T-helper 1 cell (primary cell): ENCODE measurements around the gene LAMB1.
"Not testable (repeated sequence)": the region's sequence is repeated elsewhere in the genome, so short reads cannot be mapped to it uniquely, and the experiment has no call there.

Source experiments
- DNase-seq, 5 donors: peaks; one replicate each; pipeline ENCODE4 v3.0.0-alpha.2; 2012 to 2020

LAMB1 gene

DNA sequence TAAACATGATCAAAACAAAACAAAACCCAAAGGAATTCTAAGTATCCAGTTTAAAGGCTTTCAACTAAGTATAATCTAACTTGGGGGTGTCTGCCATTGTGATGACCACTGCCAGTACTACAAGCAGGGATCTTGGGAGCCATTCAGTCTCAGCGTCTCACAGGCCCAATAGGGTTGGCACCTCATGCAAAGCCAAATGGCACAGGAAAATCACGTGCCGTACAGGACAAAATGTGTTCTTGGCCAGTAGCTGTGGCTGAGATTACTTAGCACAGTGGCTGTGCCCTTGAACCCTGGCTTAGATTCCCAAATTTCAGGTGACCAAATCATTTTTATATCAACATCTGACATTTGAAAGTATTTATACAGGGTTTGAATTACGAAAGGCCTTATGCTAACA, 62.0 kb downstream of the LAMB1 start:
- no peak for DNase-seq

DNA sequence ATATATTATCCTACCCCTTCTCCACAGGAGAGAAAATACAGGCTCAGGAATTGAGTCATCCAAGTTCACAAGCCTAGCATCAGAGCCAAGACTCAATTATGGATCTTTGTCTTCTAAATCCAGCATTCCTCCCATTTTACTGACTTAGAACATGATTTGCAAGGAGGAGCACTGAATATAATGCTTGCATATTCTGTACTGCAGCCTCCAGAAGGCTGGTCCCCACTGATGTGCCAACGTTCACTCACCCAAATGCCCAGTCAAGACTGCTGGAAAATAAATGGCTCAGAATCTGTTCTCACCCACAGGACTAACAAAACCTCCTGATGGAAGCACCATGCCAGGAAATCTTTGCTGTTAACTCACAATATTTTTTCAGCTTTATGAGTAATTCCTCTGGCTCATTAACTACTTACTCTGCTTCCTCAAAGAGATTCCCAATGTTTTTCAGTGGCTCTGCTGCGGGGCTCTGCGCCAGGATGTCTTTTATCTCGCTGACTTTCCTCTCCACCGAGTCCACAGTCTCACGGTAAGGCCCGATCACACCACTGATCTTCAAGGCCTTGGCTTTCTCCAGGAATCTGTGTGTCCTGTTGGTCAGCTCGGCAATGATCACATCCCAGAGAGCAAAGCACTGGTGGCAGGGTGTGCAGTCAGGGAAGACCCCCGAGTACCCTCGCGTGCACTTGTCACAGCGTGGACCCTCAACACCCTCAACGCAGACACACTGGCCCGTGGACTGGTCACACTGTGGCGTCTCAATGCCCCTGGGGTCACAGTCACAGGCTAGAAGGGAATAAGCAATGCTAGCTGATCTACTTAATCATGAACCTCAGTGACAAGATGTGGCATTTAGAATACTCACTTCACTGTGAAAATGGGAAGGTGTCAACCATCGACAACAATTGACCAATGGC, 63.1 kb downstream of the LAMB1 start:
- no peak for DNase-seq

DNA sequence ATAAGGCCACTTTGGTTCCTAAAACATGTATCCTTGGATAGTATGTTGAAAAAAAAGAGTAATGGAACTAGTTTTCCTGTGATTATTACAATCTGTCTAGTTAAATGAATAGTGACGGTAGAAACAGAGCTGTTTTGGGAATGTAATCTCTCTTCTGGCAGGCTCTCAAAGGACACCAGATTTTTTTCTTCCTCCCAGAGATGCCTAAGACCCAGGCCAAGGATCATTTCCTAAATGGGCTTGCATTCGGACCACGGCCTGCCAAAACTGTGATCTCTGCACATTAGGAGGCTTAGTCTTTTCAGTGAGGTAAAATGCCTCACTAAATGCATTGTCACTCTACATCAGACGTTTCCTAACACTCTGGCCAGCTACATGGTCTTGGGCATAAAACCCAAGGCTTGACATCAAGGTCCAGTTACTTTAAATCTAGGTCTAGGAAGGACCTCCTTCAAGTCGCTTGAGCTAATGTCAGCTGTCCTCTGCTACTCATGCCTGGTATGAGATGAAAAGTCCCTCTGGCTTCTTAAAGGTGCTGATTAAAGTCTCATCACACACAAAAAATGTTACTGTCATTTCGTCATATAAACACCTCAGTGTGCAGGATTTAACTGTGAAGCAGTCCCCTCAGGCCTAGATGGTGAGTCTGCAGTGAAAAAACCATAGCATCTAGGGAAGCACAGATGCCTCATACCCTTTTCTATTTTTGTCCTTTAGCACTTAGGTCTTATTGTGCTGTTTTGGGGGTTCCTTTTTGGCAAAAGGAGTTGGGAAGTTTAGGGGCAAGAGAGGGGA, 64.3 kb downstream of the LAMB1 start:
- DNase-seq: no peak

DNA sequence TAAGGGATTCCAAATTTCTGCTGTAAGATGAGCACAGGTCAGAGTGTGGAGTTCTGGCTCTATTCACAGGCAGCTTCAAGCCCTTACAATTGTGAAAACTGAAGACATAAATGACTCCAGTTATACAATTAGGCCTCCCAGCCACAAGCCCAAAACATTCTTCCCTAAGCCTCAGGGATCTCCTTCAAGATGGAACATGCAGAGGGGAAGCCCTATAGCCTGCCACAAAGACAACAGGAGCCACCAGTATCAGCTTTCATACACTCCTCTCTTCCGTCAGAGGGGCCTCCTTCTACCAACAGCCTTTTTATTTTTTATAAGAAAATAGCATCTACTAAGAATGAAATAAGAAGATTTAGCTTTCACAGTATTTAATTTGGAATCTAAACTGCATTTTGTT, 65.4 kb downstream of the LAMB1 start:
- DNase-seq: no peak

DNA sequence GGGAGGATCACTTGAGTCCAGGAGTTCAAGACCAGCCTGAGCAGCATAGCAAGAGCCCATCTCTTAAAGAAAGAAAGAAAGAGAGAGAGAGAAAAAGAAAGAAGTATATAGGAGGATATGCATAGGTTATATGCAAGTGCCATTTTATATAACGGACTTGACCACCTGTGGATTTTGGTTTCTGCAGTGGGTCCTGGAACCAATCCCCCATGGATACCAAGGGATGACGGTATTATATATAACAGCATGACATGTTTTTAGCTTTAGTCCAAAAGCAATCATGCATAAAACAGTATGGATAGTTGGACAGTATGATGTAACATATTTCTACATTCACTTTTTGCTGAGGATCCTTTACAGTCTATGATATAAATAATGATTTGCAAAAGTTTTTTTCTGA, 66.6 kb downstream of the LAMB1 start:
- no peak for DNase-seq

DNA sequence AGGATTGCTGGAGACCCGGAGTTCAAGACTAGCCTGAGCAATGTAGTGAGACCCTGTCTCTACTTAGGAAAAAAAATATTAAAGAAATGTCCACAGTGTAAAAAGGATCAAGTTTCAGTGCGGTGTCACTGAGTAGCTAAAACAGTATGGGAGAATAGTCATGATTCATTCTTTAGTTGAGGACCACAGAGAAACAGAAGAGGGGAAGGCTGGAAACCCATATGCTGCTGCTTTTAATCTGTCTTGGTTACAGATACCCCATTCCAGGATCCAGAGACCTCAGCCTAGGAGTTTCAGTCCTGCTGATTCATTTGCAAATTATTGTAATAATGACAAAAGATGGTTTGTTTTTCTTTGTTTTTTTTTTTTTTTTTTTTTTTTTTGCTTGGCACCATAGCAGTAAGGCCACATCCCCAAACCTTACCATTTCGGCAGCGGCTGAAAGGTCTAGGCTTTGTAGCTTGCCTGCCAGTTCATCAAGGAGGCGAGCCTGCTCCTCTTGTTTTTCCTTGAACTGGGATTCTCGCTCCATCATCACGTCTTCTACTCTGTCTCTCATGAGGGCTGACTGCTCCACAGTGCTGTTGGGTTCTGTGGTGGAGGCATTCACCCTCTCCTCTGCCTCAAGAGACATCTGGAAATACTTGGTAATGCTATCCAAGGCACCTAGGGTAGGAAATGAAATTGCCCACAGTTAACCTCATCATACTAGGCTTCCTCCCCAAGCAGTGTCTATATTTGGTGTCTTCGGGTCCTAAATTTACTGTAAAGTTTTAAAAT, 67.8 kb downstream of the LAMB1 start:
- DNase-seq: no peak

DNA sequence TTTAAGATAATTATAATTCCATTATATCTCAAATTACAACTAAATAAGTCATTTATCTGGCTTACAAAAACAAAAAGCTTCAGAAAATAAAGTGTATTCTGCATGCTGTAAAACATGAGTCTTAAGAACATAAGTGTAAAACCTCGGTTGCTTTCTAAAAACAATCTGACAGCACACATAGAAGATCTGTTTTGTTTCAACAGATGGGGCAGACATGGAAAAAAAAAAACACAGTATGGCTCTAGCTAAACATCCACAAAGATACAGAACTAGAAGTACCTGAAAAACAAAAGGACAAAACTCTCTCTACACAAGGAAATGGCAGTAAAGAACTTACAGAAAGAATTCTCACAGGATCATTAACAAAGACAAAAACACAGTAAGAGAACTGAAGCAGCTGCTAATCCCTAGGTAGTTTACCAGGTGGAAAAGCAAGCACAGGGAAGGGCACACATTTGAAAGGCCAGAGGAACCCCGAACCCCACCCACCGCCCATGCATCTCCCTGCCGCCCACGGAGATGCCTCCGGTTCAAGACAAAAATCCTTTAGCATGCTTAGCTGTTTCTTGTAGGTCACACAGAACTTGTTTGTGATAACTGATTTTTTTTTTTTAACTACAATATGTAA, 69.5 kb downstream of the LAMB1 start:
- DNase-seq: no peak

DNA sequence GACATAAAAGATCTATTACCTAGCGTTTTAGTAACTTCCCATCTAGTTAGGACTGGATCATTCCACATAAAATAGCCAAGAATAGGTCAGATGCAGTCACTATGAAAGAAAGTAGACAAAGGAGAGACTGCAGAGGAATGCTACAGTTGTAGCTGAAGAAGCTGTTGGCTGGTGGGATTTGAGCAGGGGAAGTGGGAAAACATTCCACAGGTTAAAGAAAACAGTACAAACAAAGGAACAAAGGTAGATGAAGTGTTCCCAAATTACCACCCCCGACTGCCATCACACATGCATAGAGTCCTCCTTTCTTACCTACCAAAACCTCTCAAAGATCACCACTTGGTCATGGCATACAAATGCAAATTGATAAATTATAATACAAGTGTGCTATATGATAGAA, 70.2 kb downstream of the LAMB1 start:
- no peak for DNase-seq

DNA sequence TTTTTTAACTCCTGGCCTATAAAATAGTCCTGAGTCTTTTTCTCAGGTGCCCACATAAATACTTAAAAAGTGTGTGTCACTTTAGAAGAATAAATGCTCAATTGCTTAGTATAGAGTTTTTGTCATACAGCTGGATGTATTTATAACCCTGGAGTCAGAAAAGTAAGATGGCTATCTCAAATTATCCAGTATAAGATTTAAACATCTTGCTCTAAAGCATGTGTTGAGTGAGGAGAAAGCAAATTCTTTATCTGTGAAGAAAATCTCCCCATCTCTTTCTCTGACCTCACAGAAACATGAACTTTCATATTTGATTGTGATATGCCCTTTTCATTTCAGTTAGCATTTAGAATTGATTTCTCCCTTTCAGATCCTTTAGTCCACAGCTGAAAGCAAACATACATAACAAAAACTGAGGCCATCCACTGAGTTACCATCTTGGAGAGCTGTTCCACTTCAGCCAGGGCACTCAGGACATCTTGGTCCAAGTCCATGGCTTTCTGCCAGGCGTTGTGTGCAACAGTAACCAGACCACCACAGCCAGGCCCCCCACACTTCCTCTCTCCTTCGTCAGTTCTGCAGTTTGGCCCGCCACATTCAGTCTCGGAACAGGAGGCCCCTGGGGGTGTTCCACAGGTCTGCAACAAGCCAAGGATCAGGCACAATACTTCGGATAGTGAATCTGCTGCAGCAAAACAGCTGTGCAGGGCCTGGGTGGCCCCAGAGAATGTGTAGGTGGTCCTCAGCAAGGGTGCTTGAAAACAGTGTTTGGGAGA, 71.0 kb downstream of the LAMB1 start:
- no peak for DNase-seq

DNA sequence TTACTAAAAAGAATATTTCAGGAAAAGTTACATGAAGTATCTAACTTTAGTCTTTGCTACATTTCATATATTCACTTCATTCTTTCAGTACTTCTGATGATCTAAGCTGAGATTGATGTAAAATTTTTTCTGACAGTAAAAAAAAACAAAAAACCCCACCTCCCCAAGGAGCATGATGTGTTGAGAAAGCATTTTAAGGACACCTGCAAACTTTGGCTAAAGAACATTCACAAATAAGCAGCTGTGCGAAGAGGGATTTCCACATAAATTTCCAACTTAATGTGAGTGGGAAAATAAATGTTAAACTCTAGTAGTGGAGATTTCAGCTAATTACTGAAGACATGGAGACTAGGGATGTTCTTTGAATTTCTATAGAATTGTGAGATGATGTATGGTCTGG, 76.5 kb downstream of the LAMB1 start:
- no peak for DNase-seq

DNA sequence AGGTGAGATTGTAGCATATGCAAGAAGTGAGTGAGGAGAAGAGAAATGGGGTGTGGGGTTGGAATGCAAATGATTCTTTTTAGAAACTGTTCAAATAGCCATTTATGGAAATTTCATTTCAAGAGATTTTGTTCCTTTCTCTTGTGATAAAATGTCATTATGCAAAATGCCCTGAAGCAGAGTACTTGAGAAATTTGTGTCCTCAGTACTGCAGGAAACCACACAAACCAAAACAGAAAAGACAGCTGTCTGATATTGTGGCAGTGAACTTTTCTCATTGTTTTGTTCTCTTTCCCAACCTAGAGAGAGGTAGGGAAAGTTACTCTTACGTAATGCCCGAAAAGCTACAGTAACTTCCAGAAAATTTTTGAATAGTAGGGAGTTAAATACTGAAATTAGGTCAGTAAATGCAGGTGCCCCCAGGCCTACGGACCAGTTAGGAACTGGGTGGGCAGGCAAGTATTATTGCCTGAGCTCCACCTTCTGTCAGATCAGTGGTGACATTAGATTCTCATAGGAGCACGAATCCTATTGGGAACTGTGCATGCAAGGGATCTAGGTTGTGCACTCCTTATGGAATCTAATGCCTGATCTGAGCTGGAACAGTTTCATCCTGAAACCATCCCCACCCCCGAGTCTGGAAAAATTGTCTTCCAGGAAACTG, 78.0 kb downstream of the LAMB1 start:
- peak in 1 of 5 donors; percentile 6 for DNase-seq

DNA sequence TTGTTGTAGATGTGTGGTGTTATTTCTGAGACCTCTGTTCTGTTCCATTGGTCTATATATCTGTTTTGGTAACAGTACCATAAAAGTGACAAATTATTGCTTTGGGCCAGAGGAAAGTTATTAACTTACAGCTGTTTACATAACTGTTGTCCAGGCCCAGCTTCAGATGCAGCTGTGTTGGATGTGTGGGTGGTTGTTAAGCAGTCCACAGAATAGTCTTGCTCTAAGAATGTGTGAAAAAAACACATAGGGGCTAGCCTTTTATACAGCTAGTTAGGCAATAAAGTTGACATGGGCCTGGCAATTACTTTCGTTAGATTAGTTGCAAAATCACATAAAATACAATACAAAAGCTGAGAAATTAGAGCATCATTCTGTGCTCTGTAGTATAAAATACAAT, 80.1 kb downstream of the LAMB1 start:
- no peak for DNase-seq

DNA sequence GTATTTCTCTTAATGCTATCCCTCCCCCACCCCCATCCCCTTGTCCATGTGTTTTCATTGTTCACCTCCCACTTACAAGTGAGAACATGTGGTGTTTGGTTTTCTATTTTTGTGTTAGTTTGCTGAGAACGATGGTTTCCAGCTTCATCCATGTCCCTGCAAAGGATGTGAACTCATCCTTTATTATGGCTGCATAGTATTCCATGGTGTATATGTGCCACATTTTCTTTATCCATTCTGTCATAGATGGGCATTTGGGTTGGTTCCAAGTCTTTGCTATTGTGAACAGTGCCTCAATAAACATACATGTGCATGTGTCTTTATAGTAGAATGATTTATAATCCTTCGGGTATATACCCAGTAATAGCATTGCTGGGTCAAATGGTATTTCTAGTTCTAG, 81.1 kb downstream of the LAMB1 start:
- not testable (repeated sequence) for DNase-seq

DNA sequence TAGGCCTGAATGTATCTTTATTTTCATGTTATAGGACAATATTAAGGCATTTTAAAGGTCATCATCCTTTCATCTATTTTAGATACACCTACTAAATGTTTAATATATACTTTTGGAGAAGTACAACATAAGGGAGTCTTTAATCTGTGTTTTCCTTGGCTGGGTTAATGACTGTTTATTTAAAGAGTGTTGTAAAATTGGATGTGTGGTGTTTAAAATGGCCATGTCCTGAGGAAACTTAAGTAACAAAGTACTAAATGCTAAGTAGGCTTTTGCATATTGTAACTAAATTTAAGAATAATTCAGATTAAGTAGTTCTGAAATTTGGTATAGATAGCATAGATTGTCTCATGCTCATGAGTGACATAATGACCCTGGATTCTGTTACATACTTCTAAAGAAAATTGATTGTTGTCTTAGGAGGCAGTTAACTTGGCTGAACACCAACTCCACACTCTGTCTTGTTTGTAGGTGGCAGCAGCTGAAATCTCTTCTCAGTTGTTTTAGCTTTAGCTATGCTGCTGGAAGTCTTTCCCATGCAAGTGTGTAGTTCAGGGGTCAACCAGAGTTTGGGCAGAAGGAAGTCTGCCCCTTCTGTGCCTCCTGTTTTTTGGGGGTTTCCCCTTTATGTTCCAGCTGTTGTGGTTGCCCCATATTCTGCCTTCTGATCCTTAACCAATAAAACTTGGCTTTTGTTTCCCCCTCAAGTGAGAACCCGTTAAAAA, 82.8 kb downstream of the LAMB1 start:
- no peak for DNase-seq

DNA sequence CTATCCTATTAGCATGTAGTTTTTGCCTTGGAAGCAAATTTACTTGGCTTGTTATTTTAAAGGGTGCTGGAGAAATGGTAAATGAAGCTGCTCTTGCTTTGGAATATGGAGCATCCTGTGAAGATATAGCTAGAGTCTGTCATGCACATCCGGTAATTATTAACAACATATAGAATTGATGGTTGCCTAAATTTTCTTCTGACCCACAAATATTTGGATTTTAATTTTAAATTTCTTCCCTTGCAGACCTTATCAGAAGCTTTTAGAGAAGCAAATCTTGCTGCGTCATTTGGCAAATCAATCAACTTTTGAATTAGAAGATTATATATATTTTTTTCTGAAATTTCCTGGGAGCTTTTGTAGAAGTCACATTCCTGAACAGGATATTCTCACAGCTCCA, 84.0 kb downstream of the LAMB1 start:
- DNase-seq: no peak

DNA sequence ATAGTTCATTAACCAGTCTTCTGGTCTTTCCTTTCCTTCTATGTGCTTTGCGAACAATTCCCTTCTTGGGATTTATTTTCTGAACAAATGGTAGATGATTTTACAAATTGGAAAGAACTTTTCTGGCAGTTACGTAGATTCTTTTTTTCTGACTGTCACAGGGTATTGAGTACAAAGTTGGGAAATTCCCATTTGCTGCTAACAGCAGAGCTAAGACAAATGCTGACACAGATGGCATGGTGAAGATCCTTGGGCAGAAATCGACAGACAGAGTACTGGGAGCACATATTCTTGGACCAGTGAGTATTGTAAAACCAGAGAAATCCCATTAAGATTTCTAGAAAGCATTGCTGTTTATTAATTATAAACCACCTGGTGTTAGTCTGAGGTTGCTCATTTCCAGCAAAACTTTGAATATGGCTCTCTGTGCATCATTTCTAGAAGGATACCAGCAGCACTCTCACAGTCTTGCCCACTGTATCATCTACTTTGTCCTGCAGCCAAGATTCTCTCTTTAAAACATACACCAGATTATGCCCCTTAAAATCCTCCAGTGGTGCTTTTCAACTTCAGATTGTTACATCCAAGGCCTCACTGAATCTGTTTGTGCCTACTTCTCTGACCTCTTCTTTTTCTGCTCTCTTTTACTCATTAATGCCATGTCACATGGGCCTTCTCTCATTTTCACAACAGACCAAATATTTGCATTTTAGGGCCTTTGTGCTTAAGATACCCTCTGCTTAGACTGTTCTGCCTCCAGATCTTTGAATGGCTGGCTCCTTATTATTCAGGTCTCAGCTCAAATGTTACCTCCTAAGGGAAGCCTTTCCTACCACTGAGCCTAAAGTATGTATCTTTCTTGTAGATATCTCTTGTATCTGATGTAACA, 85.0 kb downstream of the LAMB1 start:
- DNase-seq: no peak

DNA sequence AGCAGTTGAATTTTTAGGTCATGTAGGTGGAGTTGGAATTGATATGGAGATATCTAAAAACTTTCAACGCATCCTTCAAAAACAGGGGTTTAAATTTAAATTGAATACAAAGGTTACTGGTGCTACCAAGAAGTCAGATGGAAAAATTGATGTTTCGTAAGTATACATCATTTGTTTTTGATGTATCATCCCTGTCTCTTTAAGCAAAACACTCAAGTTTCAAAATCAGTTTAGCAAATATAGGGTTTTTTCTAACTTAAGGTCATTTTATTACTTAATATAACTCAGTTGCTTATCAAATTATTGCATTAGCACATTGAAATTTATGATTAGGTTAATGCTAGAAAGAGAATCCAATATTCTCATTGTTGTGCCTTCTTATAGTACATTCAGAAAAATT, 87.4 kb downstream of the LAMB1 start:
- no peak for DNase-seq

DNA sequence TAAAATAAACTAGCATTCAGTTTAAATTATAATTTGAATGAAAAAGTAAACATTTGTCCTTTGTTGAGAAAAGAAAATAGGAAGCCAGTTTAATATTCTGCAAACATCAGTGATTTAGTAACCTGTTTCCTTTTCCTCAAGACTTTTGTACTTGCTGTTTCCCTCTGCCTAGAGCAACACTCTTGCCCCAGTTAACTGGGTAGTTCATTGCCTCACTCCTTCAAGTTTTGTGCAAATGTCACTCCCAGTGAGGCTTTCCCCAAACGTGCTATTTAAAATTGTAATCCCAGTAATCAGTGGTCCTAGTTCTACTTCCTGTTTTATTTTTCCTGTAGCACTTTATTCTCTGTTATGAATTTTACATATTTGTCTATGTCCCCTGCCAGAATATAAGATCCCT, 88.1 kb downstream of the LAMB1 start:
- no peak for DNase-seq

DNA sequence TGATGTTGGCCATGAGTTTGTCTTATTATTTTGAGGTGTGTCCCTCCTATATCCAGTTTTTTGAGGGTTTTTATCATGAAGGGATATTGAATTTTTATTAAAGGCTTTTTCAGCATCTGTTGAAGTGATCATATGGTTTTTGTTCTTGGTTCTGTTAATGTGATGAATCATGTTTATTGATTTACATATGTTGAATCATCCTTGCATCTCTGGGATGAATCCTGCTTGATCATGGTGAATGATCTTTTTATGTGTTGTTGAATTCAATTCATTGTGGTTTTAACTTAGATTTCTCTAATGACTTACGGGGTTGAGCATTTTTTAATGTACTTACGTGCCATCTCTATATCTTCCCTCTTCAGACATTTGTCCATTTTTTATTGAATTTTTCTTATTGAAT, 89.1 kb downstream of the LAMB1 start:
- DNase-seq: no peak

DNA sequence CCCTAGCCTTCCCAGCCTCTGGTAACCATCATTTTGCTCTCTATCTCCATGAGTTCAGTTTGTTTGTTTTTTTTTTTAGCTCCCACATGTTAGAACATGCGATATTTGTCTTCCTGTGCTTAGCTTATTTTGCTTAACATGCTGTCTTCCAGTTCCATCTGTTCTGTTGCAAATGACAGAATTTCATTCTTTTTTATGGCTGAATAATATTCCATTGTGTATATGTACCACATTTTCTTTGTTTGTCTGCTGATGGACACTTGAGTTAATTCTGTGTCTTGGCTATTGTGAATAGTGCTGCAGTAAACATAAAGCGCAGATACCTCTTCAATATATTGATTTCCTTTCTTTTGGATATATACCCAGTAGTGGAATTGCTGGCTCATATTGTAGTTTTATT, 91.0 kb downstream of the LAMB1 start:
- no peak for DNase-seq
